GM19452 (cell line): ENCODE results near the gene POLN.

Source experiments
- ATAC-seq: cut with Tn5 transposase; IDR thresholded peaks from one replicate; pipeline ENCODE4 v1.9.1; 2021; ENCODE audit not compliant: unreplicated experiment

POLN gene

GRCh38 chr4:2252530-2253091, 10.7 kb upstream of the POLN start:
- ATAC-seq = no peak

DNA sequence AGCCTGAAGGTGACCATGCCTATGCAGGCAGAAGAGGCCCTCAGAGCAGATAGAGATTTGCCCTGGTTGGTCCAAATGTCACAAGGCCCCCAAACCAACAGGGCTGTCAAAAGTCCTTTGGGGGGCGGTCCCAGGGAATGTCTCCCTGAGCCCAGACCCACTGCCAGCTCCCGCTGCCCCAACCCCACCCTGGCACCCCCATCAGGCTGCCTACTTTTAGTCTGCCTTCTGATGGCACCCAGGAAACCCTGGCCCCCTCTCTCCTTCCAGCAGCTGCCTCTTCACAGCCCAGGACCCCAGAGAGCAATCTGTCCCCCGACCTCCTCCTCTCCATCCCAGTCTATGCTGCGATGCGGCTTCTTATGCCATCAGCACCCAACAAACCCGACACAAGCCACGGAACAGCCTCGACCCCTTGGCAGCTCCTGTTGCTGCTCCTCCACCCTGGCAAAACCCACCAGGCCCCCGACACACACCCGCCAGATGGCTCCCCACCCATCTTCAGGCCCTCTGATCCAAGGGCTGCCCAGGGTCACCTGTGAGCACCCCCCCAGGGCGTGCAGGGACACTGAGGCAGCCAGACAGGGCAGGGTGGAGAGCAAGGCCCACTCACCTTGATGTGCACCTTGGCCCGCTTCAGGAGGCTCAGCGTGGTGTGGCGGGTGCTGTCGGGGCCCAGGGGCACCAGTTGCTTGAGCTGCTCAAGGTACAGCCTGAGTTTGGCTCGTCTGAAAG, 10.0 kb upstream of the POLN start:
- ATAC-seq = no peak

DNA sequence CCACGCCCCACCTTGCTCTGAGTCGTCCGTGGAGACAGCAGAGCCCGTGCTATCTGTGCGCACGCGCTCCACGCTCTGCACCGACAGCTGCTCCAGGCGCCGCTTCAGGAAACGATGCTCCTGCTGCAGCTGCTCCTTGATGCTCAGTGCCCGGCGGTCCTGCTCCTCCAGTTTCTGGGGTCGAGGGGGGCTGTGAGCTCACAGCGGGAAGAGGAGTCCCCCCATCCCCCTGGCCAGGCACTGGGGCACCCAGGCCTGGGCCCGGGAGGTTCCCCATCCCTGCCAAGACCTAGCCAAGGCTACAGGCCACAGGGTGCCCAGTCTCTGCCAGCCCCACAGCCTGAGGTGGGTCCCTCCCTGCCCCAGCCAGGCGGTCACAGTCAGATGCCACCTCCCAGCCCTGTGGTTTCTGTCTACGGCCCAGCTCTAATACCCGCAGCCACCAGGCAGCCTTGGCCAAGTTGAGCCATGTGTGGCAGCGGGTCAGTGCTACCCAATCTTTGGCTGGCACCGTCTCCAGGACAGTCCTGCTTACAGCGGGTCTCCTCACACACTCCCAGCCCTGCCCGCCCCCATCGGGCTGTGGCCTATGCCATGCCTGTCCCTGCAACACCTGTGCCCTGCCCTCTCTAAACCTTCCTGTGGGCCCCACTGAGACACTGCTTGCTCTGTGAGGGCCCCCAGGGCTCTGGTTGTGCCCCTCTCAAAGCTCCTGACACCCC, 9.3 kb upstream of the POLN start:
- no peak for ATAC-seq

GRCh38 chr4:2250357-2251072, 8.6 kb upstream of the POLN start:
- ATAC-seq = no peak

- ATAC-seq = no peak
Measured at GRCh38 chr4:2249526-2250356, 7.8 kb upstream of the POLN start.

DNA sequence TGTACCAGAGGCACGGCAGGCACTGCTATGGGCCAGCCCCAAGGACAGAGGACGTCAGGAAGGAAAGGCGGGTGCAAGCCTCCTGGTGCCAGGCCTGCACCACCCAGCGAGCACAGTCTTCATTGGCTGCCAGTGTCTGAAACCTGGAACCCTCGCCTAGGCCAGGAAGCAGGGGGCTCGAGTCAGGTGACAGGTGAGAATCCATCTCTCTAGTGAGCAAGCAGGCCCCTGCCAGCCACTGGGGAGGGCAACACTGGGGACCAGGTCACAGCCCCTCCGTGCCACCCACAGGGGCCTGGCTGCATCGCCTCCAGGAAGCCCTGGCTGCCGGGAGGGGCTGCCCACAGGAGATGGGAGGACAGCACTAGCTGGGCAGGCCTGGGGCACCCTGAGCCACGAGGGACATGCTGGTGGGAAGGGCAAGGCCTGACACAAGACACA, 6.9 kb upstream of the POLN start:
- no peak for ATAC-seq

GRCh38 chr4:2248044-2248780, 6.3 kb upstream of the POLN start:
- no peak for ATAC-seq

DNA sequence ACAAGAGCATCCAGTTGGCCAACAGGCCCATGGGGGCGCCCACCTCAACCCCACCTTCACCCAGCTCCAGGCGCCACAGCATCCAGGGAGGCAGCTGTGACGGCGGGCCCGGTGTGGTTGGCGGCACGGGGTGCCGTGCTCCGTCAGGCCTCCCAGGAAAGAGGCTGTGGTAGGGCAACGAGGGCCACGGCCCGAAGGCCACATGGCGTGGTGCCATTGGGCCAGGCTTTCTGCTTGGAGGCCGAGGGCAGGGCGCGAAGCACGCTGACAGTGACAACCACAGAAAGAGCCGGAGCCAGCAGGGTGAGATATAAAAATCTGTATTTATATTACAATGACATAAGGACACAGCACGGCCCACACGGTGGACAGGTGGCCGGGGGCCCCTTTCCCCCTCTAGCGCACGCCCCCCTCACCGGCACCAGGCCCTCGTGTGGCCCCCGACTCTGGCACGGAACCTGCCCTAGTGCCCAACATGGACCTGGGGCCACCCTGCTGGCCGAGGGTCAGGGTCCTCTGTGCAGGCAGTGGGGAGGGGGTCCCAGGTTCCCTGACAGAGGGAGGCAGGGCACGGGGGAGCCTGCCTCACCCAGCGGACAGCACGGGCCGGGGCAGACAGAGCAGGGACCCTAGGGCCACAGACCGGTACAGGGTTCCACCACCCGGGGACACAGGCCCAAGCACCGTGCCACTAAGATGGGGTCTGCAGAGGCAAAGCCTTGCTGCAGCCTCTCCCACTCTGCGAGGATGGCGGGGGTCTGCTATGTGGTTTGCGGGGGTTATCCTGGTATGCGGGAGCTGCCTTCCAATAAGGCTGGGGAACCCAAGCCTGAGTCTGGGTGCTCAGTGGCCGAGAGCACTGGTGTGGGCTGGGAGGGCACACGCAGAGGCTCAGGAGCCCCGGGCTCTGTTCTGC, 5.5 kb upstream of the POLN start:
- no peak for ATAC-seq

DNA sequence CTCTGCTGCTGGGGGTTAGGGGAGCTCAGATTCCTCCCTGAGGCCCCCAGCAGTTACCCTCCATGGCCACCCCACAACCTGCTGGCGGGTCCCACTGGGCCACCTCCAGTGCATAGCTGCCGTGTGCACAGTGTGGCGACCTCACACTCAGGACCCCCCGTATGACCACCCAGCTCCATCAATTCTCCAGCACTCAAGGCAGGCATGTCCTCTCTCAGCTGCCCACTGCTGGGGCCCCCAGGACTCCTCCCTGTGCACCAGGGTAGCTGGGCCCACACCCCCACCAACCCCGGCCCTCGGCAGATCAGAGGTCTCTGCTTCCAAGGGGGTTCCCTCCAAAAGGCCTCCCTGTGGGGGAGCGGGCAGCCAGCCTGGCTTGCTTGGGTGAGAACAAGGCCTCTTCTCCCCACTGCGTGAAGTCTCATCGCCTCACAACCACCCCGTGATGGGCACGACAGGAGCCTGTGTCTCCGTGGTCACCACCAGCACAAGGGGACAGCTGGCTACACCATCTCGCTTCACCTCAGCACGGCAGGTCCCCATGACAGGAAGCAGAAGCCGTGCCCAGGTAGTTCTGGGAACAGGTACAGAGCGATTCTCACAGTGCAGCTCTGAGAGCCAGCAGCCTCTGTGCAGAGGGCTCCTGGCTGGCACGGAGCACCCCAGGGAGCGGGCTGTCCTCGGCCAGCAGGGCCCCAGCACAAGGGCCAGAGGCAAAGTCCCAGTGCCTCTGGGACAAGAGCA, 4.6 kb upstream of the POLN start:
- ATAC-seq = no peak

DNA sequence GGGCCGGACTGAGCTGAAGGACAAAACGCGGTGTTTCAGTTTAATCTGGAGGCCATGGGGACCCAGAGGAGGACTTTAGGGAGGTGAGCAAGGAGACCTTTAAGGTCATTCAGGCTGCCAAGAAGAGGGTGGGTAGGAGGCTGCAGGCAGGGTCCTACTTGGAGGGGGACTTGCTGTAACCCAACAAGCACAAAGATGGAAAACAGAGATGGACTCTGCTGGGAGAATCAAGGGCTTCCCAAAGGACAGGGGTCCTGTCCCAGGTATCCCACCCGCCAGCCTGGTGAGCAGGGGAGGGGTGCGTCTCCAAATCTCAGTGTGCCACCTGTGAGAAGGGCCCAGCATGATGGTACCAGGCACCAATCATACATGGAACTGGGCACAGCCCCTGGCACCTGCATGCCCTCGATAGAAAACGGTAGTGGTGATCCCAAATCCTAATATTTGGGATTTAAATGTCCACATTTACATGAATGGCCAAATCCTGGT, 3.9 kb upstream of the POLN start:
- ATAC-seq = no peak

DNA sequence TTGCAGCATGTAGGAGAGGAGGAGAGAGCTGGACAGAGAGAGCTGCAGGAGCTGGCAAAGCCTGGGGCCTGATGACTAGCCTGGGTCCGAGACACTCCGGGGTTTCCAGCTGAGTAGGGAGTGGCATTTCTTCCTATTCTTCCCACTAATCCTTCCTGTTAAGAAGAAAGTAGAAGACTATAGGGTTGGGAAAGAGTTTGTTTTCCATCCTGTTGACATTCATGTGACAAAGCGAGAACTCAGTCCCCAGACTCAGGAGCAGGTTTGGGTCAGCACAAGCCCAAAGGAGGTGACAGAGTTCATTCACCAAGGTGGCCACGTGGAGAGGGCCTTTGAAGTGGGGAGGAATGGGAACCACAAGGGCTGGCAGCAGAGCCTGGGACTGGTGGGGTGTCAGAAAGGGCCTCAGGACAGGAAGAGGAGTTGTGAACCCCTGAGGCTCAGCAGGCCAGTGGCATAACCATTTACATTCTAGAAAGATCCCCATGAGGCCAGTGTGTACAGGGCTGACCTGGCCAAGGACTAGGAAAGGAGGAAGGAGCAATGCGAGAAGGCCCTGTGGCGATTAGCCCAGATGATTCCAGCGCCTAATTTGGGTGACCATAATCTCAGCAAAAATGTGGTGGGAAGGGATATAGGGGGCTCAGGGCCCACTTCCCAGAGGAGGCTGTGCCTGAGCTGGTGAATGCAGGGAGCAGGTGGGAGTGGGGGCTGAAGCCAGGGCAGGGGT, 3.3 kb upstream of the POLN start:
- ATAC-seq = no peak

DNA sequence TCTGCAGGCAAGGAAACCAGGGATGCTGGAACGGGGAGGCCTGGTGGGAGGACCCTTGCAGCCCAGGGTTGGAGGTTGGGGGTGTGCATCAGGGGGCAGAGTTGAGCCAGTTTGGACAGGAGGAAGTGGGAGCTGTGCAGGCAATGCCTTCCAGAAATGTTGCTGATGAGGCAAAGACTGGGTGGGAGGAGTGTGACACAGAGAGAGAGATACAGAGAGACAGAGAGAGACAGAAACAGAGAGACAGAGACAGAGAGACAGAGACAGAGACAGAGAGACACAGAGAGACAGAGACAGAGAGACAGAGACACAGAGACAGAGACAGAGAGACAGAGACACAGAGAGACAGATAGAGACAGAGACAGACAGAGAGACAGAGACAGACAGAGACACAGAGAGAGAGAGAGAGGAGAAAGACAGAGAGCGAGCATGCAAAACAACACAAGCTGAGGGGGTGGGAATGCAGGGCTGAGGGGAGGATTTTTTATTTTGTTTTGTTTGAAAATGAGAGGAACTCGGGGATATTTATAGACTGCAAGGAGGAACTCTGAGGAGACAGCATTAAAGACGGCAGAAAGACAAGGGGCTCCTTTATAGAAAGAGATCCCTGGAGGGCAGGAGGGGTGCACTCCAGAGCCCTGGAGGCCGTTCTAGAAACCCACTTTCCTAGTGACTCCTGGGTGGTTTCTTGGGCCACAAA, 1.9 kb upstream of the POLN start:
- no peak for ATAC-seq

- no peak for ATAC-seq
Measured at GRCh38 chr4:2241003-2241402, 918 bp downstream of the POLN start.

DNA sequence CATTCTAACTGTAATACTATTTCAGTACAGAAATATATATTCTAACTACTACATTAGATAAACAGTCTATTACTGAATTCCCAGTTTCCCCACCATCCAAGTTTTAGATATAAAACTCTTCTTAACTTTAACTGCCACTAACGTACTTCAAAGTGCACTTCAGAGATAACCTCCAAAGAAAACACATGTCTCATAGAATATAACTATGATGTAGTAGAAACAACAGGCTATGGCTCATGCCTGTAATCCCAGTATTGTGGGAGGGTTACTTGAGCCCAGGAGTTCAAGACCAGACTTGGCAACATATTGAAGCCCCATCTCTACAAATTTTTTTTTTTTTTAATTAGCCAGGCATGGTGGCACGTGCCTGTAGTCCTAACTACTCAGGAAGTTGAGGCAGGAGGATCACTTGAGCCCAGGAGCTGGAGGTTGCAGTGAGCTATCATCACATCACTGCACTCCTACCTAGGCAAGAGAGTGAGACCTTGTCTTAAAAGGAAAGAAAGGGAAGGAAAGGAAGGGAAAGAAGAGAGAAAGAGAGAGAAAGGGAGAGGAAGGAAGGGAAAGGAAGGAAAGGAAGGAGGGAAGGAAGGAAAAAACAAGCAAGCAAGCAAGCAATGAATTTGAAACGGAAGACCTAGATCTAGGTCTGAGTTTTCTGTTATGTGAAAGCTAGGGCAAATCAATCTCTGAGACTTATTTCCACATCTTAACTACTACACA, 4.8 kb downstream of the POLN start:
- no peak for ATAC-seq

- ATAC-seq = no peak
Measured at GRCh38 chr4:2231082-2231481, 10.8 kb downstream of the POLN start.

DNA sequence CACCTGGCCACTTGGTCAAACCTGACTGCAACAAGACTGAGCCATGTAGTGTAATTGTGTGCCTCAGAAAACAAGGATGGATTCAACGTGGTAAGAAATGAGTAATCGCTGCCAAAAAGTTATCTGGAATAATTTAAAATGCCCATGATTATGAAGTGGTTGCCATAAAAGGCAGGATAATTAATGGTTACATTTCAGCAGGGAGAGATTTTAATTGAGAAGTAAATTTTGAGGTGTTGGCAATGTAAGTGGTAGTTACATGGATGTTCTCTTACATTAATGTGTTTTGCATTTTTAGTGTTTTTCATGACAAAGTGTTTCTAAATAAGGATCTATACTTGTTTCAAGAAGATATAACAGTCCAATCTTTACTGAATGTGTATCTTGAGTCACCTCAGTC, 15.7 kb downstream of the POLN start:
- no peak for ATAC-seq
